GM19455 (cell line): ENCODE measurements around the gene KCNN1.
"Not testable (repeated sequence)": the region's sequence is repeated elsewhere in the genome, so short reads cannot be mapped to it uniquely, and the experiment has no call there.

ENCODE experiments used
- ATAC-seq: cut with Tn5 transposase; IDR thresholded peaks from one replicate; pipeline ENCODE4 v1.9.1; 2021; ENCODE audit not compliant: unreplicated experiment

KCNN1 gene

DNA sequence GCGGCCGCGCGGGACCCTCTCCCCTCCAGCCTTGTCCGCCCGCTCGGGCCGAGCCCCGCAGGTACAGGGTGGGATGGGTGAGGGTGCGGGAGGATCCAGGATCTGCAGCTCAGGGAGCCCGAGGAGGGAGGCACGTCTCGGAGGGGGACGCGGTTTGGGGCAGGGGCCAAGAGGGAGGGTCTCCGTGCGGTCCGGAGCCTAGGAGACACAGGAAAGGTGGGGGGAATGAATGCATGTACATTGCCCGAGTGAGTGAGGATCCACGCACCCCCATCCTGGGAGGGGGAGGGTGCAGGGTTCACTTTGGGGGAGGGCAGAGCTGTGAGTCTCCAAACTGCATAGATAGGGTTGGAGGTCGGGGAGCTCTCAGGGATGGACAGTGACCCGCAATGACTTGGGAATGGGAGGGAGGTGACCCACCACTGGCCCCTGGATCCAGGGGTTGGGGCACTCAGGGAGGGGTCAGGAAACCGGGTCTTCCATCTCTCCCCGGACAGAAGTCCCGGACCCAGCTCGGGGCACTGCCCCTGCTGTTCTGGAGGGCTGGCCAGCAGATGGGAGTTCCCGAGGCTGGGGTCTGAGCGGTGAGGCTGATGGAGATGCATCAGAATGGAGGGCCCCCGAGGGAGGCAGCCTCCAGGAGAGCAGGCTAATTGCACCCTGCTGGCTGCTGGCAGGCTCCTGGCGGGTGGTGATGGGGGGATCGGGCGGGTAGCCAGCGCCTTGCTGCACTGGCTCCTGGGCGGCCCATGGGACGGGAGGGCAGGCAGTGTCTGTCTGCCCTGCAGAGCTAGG, 547 bp downstream of the KCNN1 start:
- no peak for ATAC-seq

GRCh38 chr19:17968362-17968761, 1.5 kb downstream of the KCNN1 start:
- no peak for ATAC-seq

- ATAC-seq = no peak
Measured at GRCh38 chr19:17969096-17969792, 2.3 kb downstream of the KCNN1 start.

- ATAC-seq = no peak
Measured at GRCh38 chr19:17972230-17972629, 5.3 kb downstream of the KCNN1 start.

GRCh38 chr19:17973759-17974158, 6.9 kb downstream of the KCNN1 start:
- no peak for ATAC-seq

DNA sequence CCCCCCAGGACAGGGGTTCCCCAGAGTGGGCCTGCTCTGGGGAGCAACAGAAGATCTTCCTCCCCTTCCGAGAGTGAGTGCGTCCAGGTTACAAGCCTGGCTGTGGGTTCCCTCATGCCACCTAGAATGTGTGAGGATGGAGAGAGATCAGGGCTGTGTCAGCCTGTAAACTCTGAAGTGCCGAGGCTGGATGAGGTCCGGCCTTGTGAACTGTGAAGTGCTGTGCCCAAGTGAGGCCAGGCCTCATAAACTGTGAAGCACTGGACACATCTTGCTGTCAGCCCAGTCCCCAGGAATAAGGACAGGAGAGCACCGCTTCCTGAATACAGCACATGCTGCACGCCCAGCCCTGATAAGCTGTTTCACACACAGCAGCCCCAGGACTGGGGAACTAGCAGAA, 7.6 kb downstream of the KCNN1 start:
- no peak for ATAC-seq

GRCh38 chr19:17975032-17975431, 8.1 kb downstream of the KCNN1 start:
- no peak for ATAC-seq

- no peak for ATAC-seq
Measured at GRCh38 chr19:17977021-17977420, 10.1 kb downstream of the KCNN1 start.

DNA sequence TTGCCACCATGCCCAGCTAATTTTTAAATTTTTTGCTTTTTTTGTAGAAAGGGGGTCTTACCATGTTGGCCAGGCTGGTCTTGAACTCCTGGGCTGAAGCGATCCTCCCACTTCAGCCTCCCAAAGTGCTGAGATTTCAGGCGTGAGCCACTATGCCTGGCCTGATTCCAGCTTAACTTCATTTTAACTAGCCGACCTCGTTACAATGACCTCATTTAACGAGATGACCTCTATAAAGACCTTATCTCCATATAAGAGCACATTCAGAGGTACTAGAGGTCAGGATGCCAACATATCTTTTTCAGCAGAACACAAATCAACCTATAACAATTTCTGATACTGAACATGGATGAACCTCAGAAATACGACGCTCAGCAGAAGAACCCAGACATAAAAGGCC, 10.6 kb downstream of the KCNN1 start:
- ATAC-seq = no peak

DNA sequence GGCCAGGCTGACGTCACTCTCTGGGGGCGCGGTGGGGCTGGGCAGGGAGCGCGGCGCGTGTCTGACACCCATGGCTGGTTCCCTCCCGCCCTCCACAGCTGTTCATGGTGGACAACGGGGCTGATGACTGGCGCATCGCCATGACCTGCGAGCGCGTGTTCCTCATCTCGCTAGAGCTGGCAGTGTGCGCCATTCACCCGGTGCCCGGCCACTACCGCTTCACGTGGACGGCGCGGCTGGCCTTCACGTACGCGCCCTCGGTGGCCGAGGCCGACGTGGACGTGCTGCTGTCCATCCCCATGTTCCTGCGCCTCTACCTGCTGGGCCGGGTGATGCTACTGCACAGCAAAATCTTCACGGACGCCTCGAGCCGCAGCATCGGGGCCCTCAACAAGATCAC, 14.7 kb downstream of the KCNN1 start:
- ATAC-seq = no peak

DNA sequence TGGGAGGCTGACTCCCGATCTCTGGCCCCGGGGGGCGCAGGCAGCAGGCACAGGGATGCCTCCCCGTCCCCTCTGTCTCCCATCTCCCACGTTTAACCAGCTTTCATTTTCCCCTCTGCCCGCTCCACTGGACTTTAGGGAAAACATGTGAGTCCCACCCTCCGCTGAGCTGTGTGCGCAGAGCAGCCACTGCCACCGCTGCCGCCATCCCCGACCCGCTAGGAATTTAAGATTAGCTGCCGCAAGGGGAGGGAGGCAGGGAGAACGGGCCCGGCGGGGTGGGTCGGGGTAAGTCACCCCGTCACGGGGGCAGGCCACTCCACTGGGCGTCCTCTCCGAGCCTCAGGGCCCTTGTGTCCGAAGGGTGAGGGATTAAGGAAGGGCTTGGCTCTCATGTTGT, 15.5 kb downstream of the KCNN1 start:
- no peak for ATAC-seq

DNA sequence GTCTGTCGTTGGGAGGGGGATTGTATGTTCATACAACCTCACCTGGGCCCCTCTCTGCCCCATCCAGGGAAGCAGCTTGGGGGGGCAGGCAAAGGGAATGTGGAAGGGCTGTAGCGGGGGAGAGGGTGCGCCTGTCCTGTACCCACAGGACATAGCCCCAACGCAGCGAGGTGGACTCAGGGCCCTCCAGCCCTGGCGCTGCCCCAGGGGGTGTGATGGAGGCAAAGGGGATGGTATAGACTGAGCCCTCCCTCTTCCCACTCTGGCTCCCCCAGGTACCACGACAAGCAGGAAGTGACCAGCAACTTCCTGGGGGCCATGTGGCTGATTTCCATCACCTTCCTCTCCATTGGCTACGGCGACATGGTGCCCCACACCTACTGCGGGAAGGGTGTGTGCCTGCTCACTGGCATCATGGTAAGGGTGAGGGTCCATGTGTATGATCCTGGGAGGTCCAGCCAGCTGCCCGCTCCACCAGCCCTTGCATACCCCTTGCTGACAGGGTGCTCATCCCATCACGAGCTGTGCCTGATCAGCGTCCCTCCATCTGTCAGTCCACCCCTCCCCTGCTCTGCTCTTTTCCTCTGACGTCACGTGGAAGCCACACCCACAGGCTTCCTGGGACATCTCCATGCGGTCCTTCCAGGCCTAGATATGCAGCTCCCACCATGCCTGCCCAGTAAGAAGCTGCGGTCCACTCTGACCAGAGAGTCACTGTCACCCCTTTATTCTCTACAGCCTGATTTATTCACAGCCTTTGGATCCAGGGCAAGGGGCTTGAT, 18.3 kb downstream of the KCNN1 start:
- ATAC-seq = no peak

- ATAC-seq = not testable (repeated sequence)
Measured at GRCh38 chr19:17986569-17986968, 19.7 kb downstream of the KCNN1 start.

- no peak for ATAC-seq
Measured at GRCh38 chr19:17988161-17988560, 21.3 kb downstream of the KCNN1 start.

GRCh38 chr19:17989425-17990094, 22.7 kb downstream of the KCNN1 start:
- no peak for ATAC-seq

DNA sequence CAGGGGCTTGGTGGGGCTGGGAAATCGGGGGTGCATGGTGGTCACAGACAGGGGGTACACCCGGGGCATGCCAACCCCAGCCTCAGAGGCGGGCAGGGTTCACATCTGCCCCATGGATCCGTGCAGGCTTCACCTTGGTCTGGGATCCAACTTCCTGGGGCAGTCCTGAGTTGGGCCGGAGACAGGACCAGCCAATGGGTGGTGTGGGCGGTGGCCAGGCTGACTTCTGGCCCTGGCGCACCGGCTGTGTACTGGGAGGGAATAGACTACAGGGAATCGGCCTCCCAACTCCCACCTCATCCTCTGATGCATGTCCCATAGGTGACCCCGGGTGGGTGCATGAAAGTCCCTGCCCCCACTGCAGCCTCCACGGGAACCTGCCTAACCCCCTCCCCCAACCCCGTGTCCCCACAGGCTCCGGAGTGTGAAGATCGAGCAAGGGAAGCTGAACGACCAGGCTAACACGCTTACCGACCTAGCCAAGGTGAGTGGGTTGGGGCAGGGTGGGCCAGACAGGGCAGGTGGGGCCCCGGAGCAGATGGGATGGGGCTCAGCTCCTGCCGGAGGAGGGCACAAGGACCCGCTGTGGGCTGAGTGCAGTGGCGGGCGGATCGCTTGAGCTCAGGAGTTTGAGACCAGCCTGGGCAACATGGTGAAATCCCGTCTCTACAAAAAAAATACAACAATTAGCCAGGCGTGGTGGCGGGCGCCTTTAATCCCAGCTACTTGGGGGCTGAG, 26.3 kb downstream of the KCNN1 start:
- no peak for ATAC-seq

DNA sequence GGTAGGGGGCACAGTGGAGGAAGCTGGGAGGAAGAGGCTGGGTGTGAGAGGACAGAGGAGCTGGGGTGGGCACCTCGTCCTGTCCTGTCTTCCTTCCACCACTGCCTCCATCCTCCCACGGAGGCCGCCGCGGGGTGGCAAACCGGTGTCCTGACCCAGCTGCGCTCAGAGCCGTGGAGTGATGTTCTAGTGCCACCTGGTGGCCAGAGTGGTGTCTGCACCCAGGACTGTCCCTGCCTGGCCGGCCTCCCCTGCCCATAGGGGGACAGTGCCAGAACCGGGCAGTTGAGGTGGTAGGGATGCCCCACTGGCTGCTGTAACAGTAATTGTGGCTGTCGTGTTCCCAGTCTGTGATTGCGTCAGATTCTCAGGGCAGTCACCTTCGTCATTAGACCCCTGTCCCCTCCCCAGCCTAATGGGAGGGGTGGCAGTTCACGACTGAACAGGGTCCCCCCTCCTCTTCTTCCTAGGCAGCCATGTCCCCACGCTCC, 30.0 kb downstream of the KCNN1 start:
- ATAC-seq = no peak

DNA sequence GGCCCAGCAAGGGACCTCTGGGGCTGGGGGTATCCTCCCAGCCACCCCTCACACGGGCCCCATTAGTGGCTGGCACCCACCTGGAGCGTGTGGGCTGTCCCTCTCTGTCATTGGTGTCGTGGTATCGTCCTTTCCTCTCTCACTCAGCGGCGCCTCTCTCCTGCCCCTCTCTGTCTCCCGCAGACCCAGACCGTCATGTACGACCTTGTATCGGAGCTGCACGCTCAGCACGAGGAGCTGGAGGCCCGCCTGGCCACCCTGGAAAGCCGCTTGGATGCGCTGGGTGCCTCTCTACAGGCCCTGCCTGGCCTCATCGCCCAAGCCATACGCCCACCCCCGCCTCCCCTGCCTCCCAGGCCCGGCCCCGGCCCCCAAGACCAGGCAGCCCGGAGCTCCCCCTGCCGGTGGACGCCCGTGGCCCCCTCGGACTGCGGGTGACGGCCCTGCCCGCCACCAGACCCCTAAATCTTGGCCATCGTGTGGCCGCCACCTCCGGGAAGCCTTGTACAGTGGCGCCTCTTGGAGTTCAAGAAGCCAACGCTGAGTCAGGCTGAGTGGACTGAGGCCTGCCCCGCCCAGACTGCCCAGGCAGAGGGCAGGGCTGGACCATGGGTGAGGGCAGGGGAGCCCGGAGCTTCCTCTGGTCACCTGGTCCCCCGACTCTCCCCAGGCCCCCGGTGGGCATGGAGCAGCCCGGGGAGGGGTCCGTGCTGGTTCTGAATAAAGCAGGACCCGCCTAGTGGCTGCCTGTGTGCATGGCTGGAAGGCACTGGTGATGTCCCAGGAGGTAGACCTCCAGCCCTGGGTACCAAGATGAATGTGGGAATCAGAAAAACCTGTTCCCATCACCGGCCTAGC, 31.3 kb downstream of the KCNN1 start:
- ATAC-seq = no peak

DNA sequence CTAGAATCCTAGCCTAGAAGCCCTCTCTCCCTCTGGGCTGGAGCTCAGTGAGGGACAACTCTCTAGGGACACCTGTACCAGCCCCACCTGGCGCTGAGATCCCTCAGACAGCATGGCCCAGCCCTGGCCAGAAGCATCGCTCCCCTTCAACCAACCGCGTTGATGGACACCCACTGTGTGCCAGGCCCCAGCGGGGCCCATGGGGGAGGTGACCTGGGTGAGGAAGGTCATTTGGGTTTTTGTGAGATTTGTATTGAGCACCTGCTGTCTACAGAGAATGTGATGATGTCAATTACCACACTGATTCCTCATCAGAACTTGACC, 31.9 kb downstream of the KCNN1 start:
- no peak for ATAC-seq
